Activated CD4-positive, CD25-positive, alpha-beta regulatory T cell (primary cell): ENCODE data around the gene STON2.

Experiments used
- DNase-seq, 4 experiments: peaks; one replicate each; lab custom pipeline; 2025; lab: John Stamatoyannopoulos, UW

Gene STON2

GRCh38 chr14:81332725-81333124 lies 67.4 kb downstream of the STON2 start:
- DNase-seq = no peak

GRCh38 chr14:81331229-81332021 lies 68.7 kb downstream of the STON2 start:
- no peak for DNase-seq

- no peak for DNase-seq
Observed at GRCh38 chr14:81330619-81331122, 69.5 kb downstream of the STON2 start.

GRCh38 chr14:81329640-81330381 lies 70.3 kb downstream of the STON2 start:
- DNase-seq = no peak

- DNase-seq = no peak
Observed at GRCh38 chr14:81326451-81326850, 73.7 kb downstream of the STON2 start.

- no peak for DNase-seq
Observed at GRCh38 chr14:81324011-81324410, 76.1 kb downstream of the STON2 start.

- DNase-seq = no peak
Observed at GRCh38 chr14:81323093-81323492, 77.0 kb downstream of the STON2 start.

- DNase-seq = no peak
Observed at GRCh38 chr14:81319946-81320345, 80.2 kb downstream of the STON2 start.

- DNase-seq = no peak
Observed at GRCh38 chr14:81319314-81319713, 80.8 kb downstream of the STON2 start.

GRCh38 chr14:81315341-81315740 lies 84.8 kb downstream of the STON2 start:
- no peak for DNase-seq

- DNase-seq = no peak
Observed at GRCh38 chr14:81314443-81315175, 85.5 kb downstream of the STON2 start.

GRCh38 chr14:81313775-81314429 lies 86.2 kb downstream of the STON2 start:
- no peak for DNase-seq

GRCh38 chr14:81313200-81313599 lies 86.9 kb downstream of the STON2 start:
- DNase-seq = no peak

- DNase-seq = no peak
Observed at GRCh38 chr14:81312289-81312876, 87.7 kb downstream of the STON2 start.

- no peak for DNase-seq
Observed at GRCh38 chr14:81311778-81312177, 88.3 kb downstream of the STON2 start.

- no peak for DNase-seq
Observed at GRCh38 chr14:81311141-81311540, 89.0 kb downstream of the STON2 start.

GRCh38 chr14:81310606-81311005 lies 89.5 kb downstream of the STON2 start:
- no peak for DNase-seq

GRCh38 chr14:81309511-81309910 lies 90.6 kb downstream of the STON2 start:
- no peak for DNase-seq

GRCh38 chr14:81305743-81306142 lies 94.4 kb downstream of the STON2 start:
- no peak for DNase-seq

- DNase-seq = no peak
Observed at GRCh38 chr14:81305065-81305464, 95.1 kb downstream of the STON2 start.

GRCh38 chr14:81303258-81303935 lies 96.7 kb downstream of the STON2 start:
- DNase-seq = no peak
